ENCODE results near the gene SNTG2. TPM values are rescaled to one million over a fixed set of nuclear protein-coding genes. Genes with fewer than 3 reads are reported as not detected.

The SNTG2 gene
- total RNA-seq, 6 experiments from 2014 or later = not detected

GRCh38 chr2:1024981-1025380, 74.3 kb downstream of the SNTG2 start:
- DNase-seq = no peak
- H3K9me3 ChIP-seq = no peaks in the 10 kb centered on the region
- ATAC-seq = no peak
- WGBS (ENCODE audit: insufficient coverage, low coverage, low lambda C conversion rate, missing lambda C conversion rate) = 43% methylated on average over 4 of the region's 4 CpGs
- no peaks in the 10 kb centered on the region for H3K4me1 ChIP-seq
- H3K36me3 ChIP-seq = no peaks in the 10 kb centered on the region
- intact Hi-C loops (cut with DNase I) = no loop called here
- H3K4me3 ChIP-seq = no peak overlapping the region
- TF ChIP-seq CTCF (IDR thresholded peaks at IDR 0.05) (no peak), POLR2A (IDR thresholded peaks at IDR 0.05) (no peak)
- no peak overlapping the region for H3K27ac ChIP-seq
- H3K27me3 ChIP-seq = no peaks in the 10 kb centered on the region

GRCh38 chr2:1026141-1026540, 75.5 kb downstream of the SNTG2 start:
- WGBS (ENCODE audit: insufficient coverage, low coverage, low lambda C conversion rate, missing lambda C conversion rate) = 50% methylated on average over 4 of the region's 4 CpGs
- no peaks in the 10 kb centered on the region for H3K4me1 ChIP-seq
- no peaks in the 10 kb centered on the region for H3K9me3 ChIP-seq
- intact Hi-C loops (cut with DNase I) = no loop called here
- H3K4me3 ChIP-seq = no peak overlapping the region
- TF ChIP-seq POLR2A (IDR thresholded peaks at IDR 0.05) = no peak
- H3K27ac ChIP-seq = no peak overlapping the region
- no peak for ATAC-seq
- no peaks in the 10 kb centered on the region for H3K27me3 ChIP-seq
- no peaks in the 10 kb centered on the region for H3K36me3 ChIP-seq
- DNase-seq = no peak

- no peaks in the 10 kb centered on the region for H3K27me3 ChIP-seq
- no peak overlapping the region for H3K4me3 ChIP-seq
- DNase-seq (no peak), ATAC-seq (no peak)
- H3K27ac ChIP-seq = no peak overlapping the region
- intact Hi-C loops (cut with DNase I) = no loop called here
- 45% methylated on average over 4 of the region's 8 CpGs for WGBS (ENCODE audit: insufficient coverage, low coverage, low lambda C conversion rate, missing lambda C conversion rate)
- no peaks in the 10 kb centered on the region for H3K4me1 ChIP-seq
- TF ChIP-seq POLR2A (IDR thresholded peaks at IDR 0.05) = no peak
- H3K36me3 ChIP-seq = no peaks in the 10 kb centered on the region
- H3K9me3 ChIP-seq = no peaks in the 10 kb centered on the region
Observed at GRCh38 chr2:1028831-1029230, 78.2 kb downstream of the SNTG2 start.

GRCh38 chr2:1032030-1032429, 81.4 kb downstream of the SNTG2 start:
- no peak for TF ChIP-seq POLR2A (IDR thresholded peaks at IDR 0.05)
- no peak for TF ChIP-seq CTCF (IDR thresholded peaks at IDR 0.05)
- no peaks in the 10 kb centered on the region for H3K36me3 ChIP-seq

GRCh38 chr2:1033069-1033468, 82.4 kb downstream of the SNTG2 start:
- Histone ChIP-seq H3K27ac (no peak overlapping the region), H3K4me1 (no peaks in the 10 kb centered on the region), H3K4me3 (no peak overlapping the region), H3K27me3 (no peaks in the 10 kb centered on the region), H3K9me3 (no peaks in the 10 kb centered on the region), H3K36me3 (no peaks in the 10 kb centered on the region)
- 39% methylated on average over 2 of the region's 3 CpGs for WGBS (ENCODE audit: insufficient coverage, low coverage, low lambda C conversion rate, missing lambda C conversion rate)
- DNase-seq (no peak), ATAC-seq (no peak)
- intact Hi-C loops (cut with DNase I) = no loop called here
- TF ChIP-seq POLR2A (IDR thresholded peaks at IDR 0.05) = no peak
- TF ChIP-seq CTCF (IDR thresholded peaks at IDR 0.05) = no peak

More at GRCh38 chr2:1032030-1032429, 81.4 kb downstream of the SNTG2 start:
- H3K4me1 ChIP-seq = no peaks in the 10 kb centered on the region
- no peak for DNase-seq
- ATAC-seq = no peak
- WGBS (ENCODE audit: insufficient coverage, low coverage, low lambda C conversion rate, missing lambda C conversion rate) = 60% methylated on average over 13 of the region's 13 CpGs
- H3K4me3 ChIP-seq = no peak overlapping the region
- no peak overlapping the region for H3K27ac ChIP-seq
- no peaks in the 10 kb centered on the region for H3K27me3 ChIP-seq
- no peaks in the 10 kb centered on the region for H3K9me3 ChIP-seq
- intact Hi-C loops (cut with DNase I) = no loop called here

GRCh38 chr2:1037066-1037465, 86.4 kb downstream of the SNTG2 start:
- H3K36me3 ChIP-seq = no peaks in the 10 kb centered on the region
- H3K27me3 ChIP-seq = no peaks in the 10 kb centered on the region
- H3K4me1 ChIP-seq = no peaks in the 10 kb centered on the region
- H3K4me3 ChIP-seq = no peak overlapping the region
- no peak for TF ChIP-seq POLR2A (IDR thresholded peaks at IDR 0.05)
- no peak for TF ChIP-seq CTCF (IDR thresholded peaks at IDR 0.05)
- no peaks in the 10 kb centered on the region for H3K9me3 ChIP-seq
- no peak overlapping the region for H3K27ac ChIP-seq
- no peak for ATAC-seq
- no peak for DNase-seq
- no CpG with 5 or more reads among the region's 4 CpGs for WGBS (ENCODE audit: insufficient coverage, low coverage, low lambda C conversion rate, missing lambda C conversion rate)
- intact Hi-C loops (cut with DNase I) = no loop called here
